Mammary epithelial cell (primary cell): ENCODE data around the gene KEL.

ENCODE experiments used
- EZH2 ChIP-seq: IDR thresholded peaks from 2 replicates; pipeline ENCODE4 v1.6.1; 2012; ENCODE audit warnings: low read length, inconsistent platforms, borderline replicate concordance
- TF ChIP-seq, protein P1 (sequence below), 2 donors: IDR thresholded peaks in 1 of 2; conservative IDR thresholded peaks in 1 of 2; 2 replicates each; pipeline ENCODE4 v1.5.1; 2011 to 2012; ENCODE audit warnings: inconsistent platforms in 2 of 2, low read length in 2 of 2, mild to moderate bottlenecking in 2 of 2, control low read depth in 1 of 2, low read depth in 1 of 2; ENCODE audit not compliant: insufficient read depth in 1 of 2; ENCODE audit errors: extremely low read depth in 1 of 2

- TF ChIP-seq, protein P1, sequence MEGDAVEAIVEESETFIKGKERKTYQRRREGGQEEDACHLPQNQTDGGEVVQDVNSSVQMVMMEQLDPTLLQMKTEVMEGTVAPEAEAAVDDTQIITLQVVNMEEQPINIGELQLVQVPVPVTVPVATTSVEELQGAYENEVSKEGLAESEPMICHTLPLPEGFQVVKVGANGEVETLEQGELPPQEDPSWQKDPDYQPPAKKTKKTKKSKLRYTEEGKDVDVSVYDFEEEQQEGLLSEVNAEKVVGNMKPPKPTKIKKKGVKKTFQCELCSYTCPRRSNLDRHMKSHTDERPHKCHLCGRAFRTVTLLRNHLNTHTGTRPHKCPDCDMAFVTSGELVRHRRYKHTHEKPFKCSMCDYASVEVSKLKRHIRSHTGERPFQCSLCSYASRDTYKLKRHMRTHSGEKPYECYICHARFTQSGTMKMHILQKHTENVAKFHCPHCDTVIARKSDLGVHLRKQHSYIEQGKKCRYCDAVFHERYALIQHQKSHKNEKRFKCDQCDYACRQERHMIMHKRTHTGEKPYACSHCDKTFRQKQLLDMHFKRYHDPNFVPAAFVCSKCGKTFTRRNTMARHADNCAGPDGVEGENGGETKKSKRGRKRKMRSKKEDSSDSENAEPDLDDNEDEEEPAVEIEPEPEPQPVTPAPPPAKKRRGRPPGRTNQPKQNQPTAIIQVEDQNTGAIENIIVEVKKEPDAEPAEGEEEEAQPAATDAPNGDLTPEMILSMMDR (conservative IDR thresholded peaks at IDR 0.05 in 1 of 2, IDR thresholded peaks at IDR 0.05 in 1 of 2; ENCODE audit: extremely low read depth in 1 of 2, insufficient read depth in 1 of 2, low read depth in 1 of 2, low read length in 2 of 2), result no peak
- TF ChIP-seq EZH2, result no peak
Measured at GRCh38 chr7:142983825-142984224, 21.7 kb upstream of the KEL start.
